SK-N-MC (cell line): Measurements from ENCODE around the gene ANKRD33B.

Experiments used
- DNase-seq: peaks from one replicate; pipeline ENCODE4 v3.0.0-alpha.2; 2011; ENCODE audit warnings: low read depth, low spot score
- H3K27ac ChIP-seq: fragments of 200-600 bp; sonication (generic); 2 replicates; pipeline ENCODE4 v1.5.1; 2016; ENCODE audit warnings: mixed run types
- H3K36me3 ChIP-seq: fragments of 200-600 bp; sonication (generic); 2 replicates; pipeline ENCODE4 v1.6.1; 2017; ENCODE audit warnings: antibody characterized with exemption, low read length, mixed read lengths; ENCODE audit not compliant: insufficient read depth
- H3K4me3 ChIP-seq: fragments of 200-600 bp; sonication (generic); 2 replicates; pipeline ENCODE4 v1.5.1; 2016
- H3K9ac ChIP-seq: fragments of 200-600 bp; sonication (generic); 2 replicates; pipeline ENCODE4 v1.8.0; 2017; ENCODE audit warnings: mixed run types, mixed read lengths; ENCODE audit not compliant: insufficient read length
- H3K9me3 ChIP-seq: fragments of 200-600 bp; sonication (generic); 2 replicates; pipeline ENCODE4 v1.6.1; 2017; ENCODE audit warnings: low read depth, mild to moderate bottlenecking, antibody characterized with exemption, low read length, moderate library complexity, mixed read lengths
- EZH2 ChIP-seq: fragments of 200-600 bp; sonication (generic); IDR thresholded peaks from one replicate; pipeline ENCODE4 v1.6.1; 2017; ENCODE audit warnings: antibody characterized with exemption
- FOXP2 ChIP-seq: optimal IDR thresholded peaks from 2 replicates; pipeline ENCODE3; 2011; ENCODE audit warnings: mild to moderate bottlenecking, moderate library complexity; ENCODE audit not compliant: insufficient read depth; ENCODE audit errors: extremely low read length, control extremely low read depth
- POLR2AphosphoS5 ChIP-seq: IDR thresholded peaks from 2 replicates; pipeline ENCODE4 v1.6.1; 2012; ENCODE audit warnings: mild to moderate bottlenecking, low read depth, low read length, borderline replicate concordance

ANKRD33B gene

GRCh38 chr5:10534561-10535530 is 29.0 kb upstream of the ANKRD33B start:
- no peaks in the 10 kb centered on the region for H3K9me3 ChIP-seq
- DNase-seq: no peak
- no peaks in the 10 kb centered on the region for H3K36me3 ChIP-seq
- no peak overlapping the region for H3K4me3 ChIP-seq
- H3K27ac ChIP-seq: 0 out of 2 replicates have a peak overlapping the region, but pooled peaks have one; percentile 3
- H3K9ac ChIP-seq: no peak overlapping the region
- no peak for TF ChIP-seq POLR2AphosphoS5
- TF ChIP-seq EZH2: no peak
- no peak for TF ChIP-seq FOXP2

- no peak overlapping the region for H3K27ac ChIP-seq
- H3K9me3 ChIP-seq: no peaks in the 10 kb centered on the region
- TF ChIP-seq EZH2 (no peak), FOXP2 (no peak), POLR2AphosphoS5 (no peak)
- no peaks in the 10 kb centered on the region for H3K36me3 ChIP-seq
- no peak overlapping the region for H3K9ac ChIP-seq
- H3K4me3 ChIP-seq: peak overlapping the region; percentile 68
- DNase-seq: no peak
Measured at GRCh38 chr5:10536511-10536910, 27.4 kb upstream of the ANKRD33B start.

DNA sequence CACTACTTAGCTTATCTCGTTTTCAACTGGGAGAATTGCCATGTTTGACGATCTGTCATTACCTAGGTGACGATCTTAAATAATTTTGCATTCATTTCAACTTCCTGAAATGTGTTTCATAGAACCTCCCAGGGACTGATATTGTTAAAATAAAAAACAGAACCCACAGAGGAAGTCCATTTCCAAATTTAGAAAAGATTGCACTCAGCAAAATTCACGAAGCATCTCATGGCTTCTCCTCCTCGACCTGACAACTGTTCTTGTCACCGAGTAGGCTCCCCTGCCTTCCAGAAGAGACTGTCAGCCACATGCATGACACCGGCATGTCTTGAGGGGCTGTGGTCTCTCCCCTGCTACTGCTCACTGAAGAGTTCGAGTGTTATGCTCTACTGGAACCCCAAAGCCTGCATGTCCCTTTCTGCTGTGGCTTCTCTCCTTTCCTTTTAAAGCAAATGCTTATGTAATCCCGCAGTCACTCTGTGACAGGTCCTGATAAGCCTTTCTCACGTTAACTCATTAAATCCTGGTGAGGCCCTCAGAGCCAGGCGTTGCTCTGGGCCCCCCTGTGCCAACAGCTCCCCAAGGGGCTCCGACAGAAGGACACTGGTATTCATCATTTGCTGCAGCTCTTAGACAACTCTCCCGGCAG is 26.8 kb upstream of the ANKRD33B start:
- Histone ChIP-seq H3K9ac (no peak overlapping the region), H3K36me3 (no peaks in the 10 kb centered on the region), H3K4me3 (peak overlapping the region; percentile 68), H3K9me3 (no peaks in the 10 kb centered on the region), H3K27ac (no peak overlapping the region)
- TF ChIP-seq POLR2AphosphoS5 (no peak), EZH2 (no peak), FOXP2 (no peak)
- DNase-seq: no peak

GRCh38 chr5:10537624-10538023 is 26.2 kb upstream of the ANKRD33B start:
- H3K9ac ChIP-seq: no peak overlapping the region
- no peaks in the 10 kb centered on the region for H3K9me3 ChIP-seq
- no peak overlapping the region; the same call in 1 of the 2 replicates for H3K4me3 ChIP-seq
- no peak overlapping the region for H3K27ac ChIP-seq
- TF ChIP-seq POLR2AphosphoS5 (no peak), EZH2 (no peak), FOXP2 (no peak)
- no peak for DNase-seq
- H3K36me3 ChIP-seq: no peaks in the 10 kb centered on the region

GRCh38 chr5:10538103-10538788 is 25.6 kb upstream of the ANKRD33B start:
- no peak for TF ChIP-seq FOXP2
- TF ChIP-seq POLR2AphosphoS5: no peak
- no peak for TF ChIP-seq EZH2
- Histone ChIP-seq H3K36me3 (no peaks in the 10 kb centered on the region), H3K27ac (no peak overlapping the region), H3K9me3 (no peaks in the 10 kb centered on the region), H3K9ac (no peak overlapping the region), H3K4me3 (no peak overlapping the region)
- DNase-seq: no peak

DNA sequence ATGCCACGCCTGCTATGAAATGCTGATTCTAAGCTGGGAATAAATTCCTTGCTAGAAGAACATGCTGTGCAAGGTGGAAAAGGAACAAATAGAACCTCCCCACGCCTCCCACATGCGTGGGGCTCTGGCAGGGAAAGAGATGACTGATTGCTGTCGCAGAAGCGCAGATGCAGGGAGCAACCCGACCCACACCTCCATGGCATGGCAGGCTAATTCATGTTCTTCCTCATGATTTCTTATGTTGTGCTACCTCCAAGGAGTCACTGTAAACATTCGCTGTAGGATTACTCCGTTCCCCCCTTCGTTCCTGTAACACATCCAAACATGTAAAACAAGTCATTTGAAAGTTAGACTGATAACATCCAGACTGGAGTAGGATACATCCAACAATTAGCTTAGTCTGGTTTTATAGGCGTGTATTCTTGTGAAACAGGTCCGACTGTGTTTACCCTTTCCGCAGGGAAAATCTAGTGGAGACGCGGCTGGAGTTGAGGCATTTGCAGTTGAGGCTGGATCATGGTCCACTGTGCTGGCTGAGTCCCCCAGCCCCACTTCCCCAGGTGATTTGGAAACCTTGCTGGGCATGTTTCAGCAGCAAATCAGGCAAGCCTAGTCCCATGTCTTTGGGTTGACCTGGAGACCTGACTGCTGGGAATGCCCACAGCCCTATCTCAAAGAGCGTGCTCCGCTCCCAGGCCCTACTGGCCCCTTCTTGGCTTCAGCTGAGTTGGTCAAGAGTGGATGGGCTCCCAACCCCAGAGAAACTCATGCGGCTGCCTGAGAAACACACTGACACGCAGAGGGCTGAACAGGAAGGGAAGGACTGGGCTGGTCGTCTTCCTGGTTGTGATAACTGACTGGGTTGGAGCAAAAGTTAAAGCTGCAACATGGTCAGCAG is 24.8 kb upstream of the ANKRD33B start:
- no peak for TF ChIP-seq FOXP2
- no peak for TF ChIP-seq POLR2AphosphoS5
- TF ChIP-seq EZH2: no peak
- no peaks in the 10 kb centered on the region for H3K9me3 ChIP-seq
- no peak for DNase-seq
- H3K9ac ChIP-seq: no peak overlapping the region
- no peaks in the 10 kb centered on the region for H3K36me3 ChIP-seq
- H3K27ac ChIP-seq: no peak overlapping the region
- H3K4me3 ChIP-seq: no peak overlapping the region

DNA sequence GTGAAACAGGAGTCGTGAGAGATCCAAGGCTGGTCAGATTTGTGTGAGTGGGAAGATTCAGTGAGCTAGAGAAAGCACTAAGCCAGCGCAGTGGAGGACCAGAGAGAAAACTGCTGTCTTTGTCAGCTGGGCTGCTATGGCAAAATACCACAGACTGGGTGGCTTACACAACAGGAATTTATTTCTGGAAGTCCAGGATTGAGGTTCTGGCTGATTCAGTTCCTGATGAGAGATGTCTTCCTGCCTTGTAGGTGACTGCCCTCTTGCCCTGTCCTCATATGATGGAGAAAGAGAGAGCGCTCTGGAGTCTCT is 24.2 kb upstream of the ANKRD33B start:
- no peak for DNase-seq
- H3K9me3 ChIP-seq: no peaks in the 10 kb centered on the region
- no peak for TF ChIP-seq EZH2
- no peak for TF ChIP-seq POLR2AphosphoS5
- no peak for TF ChIP-seq FOXP2
- H3K27ac ChIP-seq: no peak overlapping the region
- no peak overlapping the region for H3K4me3 ChIP-seq
- H3K9ac ChIP-seq: no peak overlapping the region
- H3K36me3 ChIP-seq: no peaks in the 10 kb centered on the region

GRCh38 chr5:10540036-10540544 is 23.8 kb upstream of the ANKRD33B start:
- Histone ChIP-seq H3K9me3 (no peaks in the 10 kb centered on the region), H3K27ac (no peak overlapping the region)
- no peak for DNase-seq

More at GRCh38 chr5:10540036-10540544, 23.8 kb upstream of the ANKRD33B start:
- Histone ChIP-seq H3K9ac (no peak overlapping the region), H3K4me3 (no peak overlapping the region), H3K36me3 (no peaks in the 10 kb centered on the region)
- no peak for TF ChIP-seq POLR2AphosphoS5
- TF ChIP-seq FOXP2: no peak
- no peak for TF ChIP-seq EZH2
